GM19467 (cell line): ENCODE measurements around the gene PUDP.
"Not testable (repeated sequence)": the region's sequence is repeated elsewhere in the genome, so short reads cannot be mapped to it uniquely, and the experiment has no call there.

Experiments
- ATAC-seq: cut with Tn5 transposase; IDR thresholded peaks from one replicate; pipeline ENCODE4 v1.9.1; 2021; ENCODE audit warnings: mild to moderate bottlenecking, moderate library complexity; ENCODE audit not compliant: unreplicated experiment

PUDP gene

GRCh38 chrX:7147978-7148854, at the start of gene PUDP:
TSS of gene PUDP (minus strand) at chrX:7148153. CDS start at chrX:7148113, 40 bp downstream.
- ATAC-seq = peak; percentile 80

DNA sequence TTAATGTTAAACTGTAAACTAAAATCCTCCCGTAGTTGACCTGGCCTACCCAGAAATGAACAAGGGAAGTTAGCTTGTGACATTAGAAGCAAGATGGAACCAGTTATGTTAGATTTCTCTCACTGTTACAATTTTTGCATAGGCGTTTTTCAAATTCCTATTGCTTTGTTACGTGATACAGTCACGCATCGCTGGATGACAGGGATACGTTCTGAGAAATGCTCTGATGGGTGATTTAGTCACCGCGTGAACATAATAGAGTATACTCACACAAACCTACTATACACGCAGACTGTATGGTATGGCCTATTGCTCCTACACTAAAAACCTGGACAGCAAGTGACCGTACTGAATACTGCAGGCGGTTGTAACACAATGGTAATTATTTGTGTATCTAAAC, 46.7 kb upstream of the PUDP start:
- ATAC-seq = no peak

GRCh38 chrX:7192871-7193270, 44.9 kb upstream of the PUDP start:
- no peak for ATAC-seq

- ATAC-seq = no peak
Measured at GRCh38 chrX:7191681-7192110, 43.7 kb upstream of the PUDP start.

DNA sequence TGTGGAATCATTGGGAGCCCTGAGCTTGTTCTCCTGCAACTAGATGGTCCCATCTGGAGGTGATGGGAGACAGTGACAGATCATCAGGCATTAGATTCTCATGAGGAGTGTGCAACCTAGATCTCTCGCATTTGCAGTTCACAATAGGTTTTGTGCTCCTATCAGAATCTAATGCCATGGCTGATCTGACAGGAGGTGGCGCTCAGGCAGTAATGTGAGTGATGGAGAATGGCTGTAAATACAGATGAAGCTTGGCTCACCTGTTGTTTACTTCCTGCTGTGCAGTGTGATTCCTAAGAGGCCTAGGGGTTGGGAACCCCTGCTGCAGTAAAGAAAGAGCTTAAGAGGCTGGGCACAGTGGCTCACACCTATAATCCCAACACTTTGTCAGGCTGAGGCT, 42.2 kb upstream of the PUDP start:
- ATAC-seq = no peak

DNA sequence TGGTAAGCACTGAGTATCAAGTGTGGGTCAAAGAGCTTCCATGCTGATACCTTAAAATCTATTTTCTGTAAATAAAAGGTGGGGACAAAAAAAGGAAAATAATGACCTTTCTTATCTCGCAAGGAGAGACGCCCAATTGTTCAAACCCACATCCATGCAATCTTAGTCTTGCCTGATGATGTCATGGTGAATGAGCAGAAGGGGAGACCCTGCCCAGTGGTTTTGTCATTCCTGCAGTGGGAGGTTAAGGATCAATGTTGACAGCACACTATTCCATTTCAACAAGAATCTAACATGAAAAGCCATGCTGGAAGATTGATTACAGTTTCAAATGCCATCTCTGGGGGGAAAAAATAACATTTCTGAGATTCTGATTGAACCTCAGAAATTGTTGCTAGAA, 40.7 kb upstream of the PUDP start:
- no peak for ATAC-seq

DNA sequence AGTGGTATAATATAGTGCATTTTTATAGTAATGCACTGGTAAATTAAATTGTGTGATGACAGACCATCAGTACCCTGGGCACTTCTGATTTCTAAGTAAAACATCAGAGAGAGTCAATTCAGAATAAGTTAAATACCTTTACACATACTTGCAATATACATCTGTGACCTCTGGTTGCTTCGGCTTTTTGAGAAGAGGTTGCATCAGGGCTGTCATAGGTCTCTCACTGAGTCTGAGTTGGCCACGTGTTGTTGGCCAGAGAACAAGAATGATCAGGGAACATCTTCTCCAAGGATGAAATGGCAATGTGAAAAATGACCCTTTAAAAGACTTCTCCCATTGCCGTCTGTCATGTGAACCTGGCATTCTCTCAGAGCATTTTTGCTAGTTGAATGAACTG, 36.9 kb upstream of the PUDP start:
- ATAC-seq = no peak

DNA sequence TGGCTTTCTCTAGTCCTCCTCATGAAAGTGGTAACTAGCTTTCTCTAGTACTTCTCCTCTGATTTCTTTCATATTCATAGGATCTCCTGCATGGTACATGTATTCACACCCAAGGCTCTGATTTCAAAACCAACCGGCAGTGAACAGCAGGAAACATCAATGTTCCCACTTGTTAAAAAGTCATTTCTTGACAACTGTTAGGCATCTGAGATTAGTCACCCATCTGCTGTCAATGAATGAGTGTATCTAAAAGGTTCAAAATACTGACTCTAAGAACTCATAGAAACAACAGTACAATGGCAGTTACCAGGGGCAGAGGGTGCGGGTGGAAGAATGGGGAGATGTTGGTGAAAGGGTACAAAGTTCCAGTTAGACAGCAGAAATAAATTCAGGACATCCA, 31.5 kb upstream of the PUDP start:
- no peak for ATAC-seq

- ATAC-seq = not testable (repeated sequence)
Measured at GRCh38 chrX:7178859-7179258, 30.9 kb upstream of the PUDP start.

GRCh38 chrX:7170898-7171297, 22.9 kb upstream of the PUDP start:
- no peak for ATAC-seq

DNA sequence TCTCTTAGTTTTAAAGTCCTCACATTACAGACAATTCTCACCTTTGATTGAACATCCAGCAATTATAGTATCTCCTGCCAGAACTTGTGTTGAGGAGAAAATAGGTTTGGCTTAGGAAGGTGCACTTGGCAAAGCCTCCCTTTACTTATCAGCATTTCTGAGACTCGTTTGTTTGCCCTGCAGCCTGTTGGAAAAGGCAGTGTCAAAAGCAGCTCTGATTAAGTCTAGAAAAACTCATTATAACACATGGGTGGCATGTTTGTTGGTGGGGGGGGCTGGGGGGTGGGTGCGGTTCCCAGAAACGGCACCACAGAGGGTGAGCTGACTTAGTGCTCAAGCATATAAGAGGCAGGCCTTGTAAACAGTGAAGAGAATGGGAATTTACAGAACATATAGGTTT, 21.7 kb upstream of the PUDP start:
- ATAC-seq = no peak

DNA sequence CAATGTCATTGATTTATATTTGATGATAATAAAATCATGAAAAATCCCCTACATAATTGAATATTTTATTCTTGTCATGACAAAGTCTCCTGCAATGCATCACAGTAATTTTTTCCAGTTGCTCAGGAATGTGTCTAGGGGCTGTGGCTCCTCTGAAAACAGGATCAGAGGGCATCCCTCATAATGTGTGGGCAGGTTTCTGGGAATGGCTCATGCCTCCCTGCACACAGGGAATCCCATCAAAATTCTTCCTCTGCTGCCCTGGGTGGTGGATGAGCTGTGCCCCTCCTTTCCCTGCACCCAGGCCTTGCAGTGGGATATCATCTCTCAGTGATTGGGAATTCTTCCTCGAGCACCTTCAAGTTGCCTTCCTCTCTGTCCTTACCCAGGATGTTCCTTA, 20.4 kb upstream of the PUDP start:
- no peak for ATAC-seq

GRCh38 chrX:7164174-7164573, 16.2 kb upstream of the PUDP start:
- no peak for ATAC-seq

- no peak for ATAC-seq
Measured at GRCh38 chrX:7163146-7163677, 15.3 kb upstream of the PUDP start.

GRCh38 chrX:7159149-7159861, 11.4 kb upstream of the PUDP start:
- no peak for ATAC-seq

DNA sequence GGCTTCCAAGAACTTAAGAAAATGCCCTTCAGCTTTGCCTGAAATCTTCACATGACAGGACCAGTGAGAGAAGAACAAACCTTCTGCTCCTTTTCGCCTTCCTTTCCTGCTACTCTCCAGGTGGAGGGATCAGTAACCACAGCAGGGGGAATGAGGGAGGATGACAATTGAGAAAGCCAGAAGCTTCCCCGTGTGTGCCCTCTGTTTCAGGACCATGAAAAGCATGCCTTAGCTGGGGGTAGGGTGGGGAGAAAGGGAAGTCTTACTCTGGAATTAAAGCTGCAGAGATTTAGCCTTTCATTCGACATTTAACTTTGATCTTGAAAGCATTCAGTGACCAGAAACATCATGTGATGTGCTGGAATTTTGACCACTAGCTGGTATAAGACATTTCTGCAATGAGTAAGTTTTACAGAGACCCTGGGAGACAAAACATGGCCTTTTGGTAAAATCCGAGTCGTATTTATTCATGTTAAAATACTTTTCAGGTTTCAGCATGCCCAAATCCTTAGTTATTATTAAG, 10.6 kb upstream of the PUDP start:
- no peak for ATAC-seq

- ATAC-seq = no peak
Measured at GRCh38 chrX:7156879-7157278, 8.9 kb upstream of the PUDP start.

- no peak for ATAC-seq
Measured at GRCh38 chrX:7155163-7155562, 7.2 kb upstream of the PUDP start.

DNA sequence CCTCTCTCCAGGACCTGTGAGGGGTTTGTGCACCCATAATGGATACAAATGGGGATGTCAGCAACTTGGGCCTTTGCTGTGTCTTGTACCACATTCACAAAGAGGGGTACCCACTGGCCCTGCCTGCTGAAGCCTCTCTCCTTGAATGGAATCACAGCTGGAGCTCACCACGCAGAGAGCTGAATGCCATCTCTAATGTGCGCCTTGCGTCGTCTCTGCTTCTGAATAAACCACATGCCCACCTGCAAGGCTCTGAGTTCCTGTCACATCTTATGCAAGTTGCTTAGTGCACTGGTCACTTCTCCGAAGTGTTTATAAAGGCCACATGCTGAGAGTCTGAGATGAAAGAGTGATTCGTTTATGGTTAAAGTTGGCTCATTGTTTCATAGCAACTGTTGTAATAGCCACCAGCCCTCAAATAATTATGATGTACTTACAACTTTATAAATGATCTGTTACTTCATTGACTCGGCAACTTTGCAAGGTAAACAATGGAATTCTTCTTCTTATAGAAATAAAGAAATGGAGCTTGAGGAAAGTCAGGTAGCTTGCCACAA, 6.2 kb upstream of the PUDP start:
- ATAC-seq = no peak

GRCh38 chrX:7153231-7153630, 5.3 kb upstream of the PUDP start:
- no peak for ATAC-seq

DNA sequence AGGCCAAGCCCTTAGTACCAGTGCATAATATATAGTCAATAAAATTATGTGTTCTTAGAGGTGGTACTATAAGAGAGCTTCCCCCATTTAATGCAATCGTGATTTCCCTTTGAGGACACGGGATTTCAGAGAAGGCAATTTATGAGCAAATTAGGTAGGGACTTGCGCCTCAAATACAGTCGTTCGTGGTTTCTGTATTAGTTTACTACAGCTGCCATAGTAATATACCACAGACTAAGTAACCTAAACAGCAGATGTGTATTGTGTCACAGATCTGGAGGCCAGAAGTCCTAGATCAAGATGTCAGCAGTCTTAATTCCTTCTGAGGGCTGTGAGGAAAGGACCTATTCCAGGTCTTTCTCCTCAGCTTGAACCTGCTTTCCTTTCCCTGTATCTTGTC, 1.5 kb upstream of the PUDP start:
- ATAC-seq = no peak
